Parathyroid adenoma (tissue), 2 donors: ENCODE data around the gene SLC16A9.
"Not testable (repeated sequence)": the region's sequence is repeated elsewhere in the genome, so short reads cannot be mapped to it uniquely, and the experiment has no call there.

Experiments used
- H2AFZ ChIP-seq: fragments of 300-600 bp; sonication (generic); one replicate; pipeline ENCODE4 v1.7.0; 2017; ENCODE audit warnings: antibody characterized with exemption, mild to moderate bottlenecking
- H3K27ac ChIP-seq: fragments of 300-600 bp; sonication (generic); one replicate; pipeline ENCODE4 v1.7.0; 2017
- H3K27me3 ChIP-seq: fragments of 300-600 bp; sonication (generic); one replicate; pipeline ENCODE4 v1.7.0; 2017; ENCODE audit warnings: low read length; ENCODE audit not compliant: control insufficient read depth, insufficient read depth
- H3K36me3 ChIP-seq: fragments of 300-600 bp; sonication (generic); one replicate; pipeline ENCODE4 v1.7.0; 2017; ENCODE audit warnings: low read length; ENCODE audit not compliant: control insufficient read depth, insufficient read depth
- H3K4me1 ChIP-seq: fragments of 300-600 bp; sonication (generic); one replicate; pipeline ENCODE4 v1.7.0; 2017; ENCODE audit warnings: control low read depth
- H3K4me2 ChIP-seq: fragments of 300-600 bp; sonication (generic); one replicate; pipeline ENCODE4 v1.7.0; 2017; ENCODE audit warnings: low read length
- H3K4me3 ChIP-seq: fragments of 300-600 bp; sonication (generic); one replicate; pipeline ENCODE4 v1.7.0; 2017; ENCODE audit warnings: low read depth, low read length
- H3K79me2 ChIP-seq: fragments of 300-600 bp; sonication (generic); one replicate; pipeline ENCODE4 v1.7.0; 2017; ENCODE audit warnings: control low read depth
- H3K9ac ChIP-seq: fragments of 300-600 bp; sonication (generic); one replicate; pipeline ENCODE4 v1.7.0; 2017; ENCODE audit warnings: mild to moderate bottlenecking
- H3K9me3 ChIP-seq: fragments of 300-600 bp; sonication (generic); one replicate; pipeline ENCODE4 v1.7.0; 2017; ENCODE audit warnings: low read length; ENCODE audit not compliant: control insufficient read depth
- TF ChIP-seq, protein P1 (sequence below): fragments of 300-600 bp; sonication (generic); IDR thresholded peaks from one replicate; pipeline ENCODE4 v1.7.0; 2017; ENCODE audit warnings: antibody characterized with exemption, mild to moderate bottlenecking
- donor health status: primary hyperparathyroidism.

Gene SLC16A9

DNA sequence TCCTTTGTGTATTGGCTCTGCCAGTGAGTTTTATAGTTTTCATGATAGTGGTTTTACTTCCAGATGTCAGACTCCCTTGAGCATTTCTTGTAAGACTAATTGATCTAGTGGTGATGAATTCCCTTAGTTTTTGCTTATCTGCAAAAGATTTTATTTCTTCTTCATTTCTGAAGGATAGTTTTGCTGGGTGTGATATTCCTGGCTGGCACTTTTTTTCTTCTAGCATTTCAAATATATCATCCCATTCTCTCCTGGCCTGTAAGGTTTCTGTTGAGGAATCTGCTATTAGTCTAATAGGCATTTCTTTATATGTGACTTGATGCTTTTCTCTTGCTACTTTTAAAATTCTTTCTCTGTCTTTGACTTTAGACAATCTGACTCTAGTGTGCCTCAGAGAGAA, 64.8 kb downstream of the SLC16A9 start:
- Histone ChIP-seq H3K27me3 (no peaks in the 10 kb centered on the region), H3K4me1 (no peaks in the 10 kb centered on the region), H3K9me3 (no peaks in the 10 kb centered on the region), H3K36me3 (no peaks in the 10 kb centered on the region), H3K4me2 (no peak overlapping the region), H3K9ac (no peak overlapping the region), H3K79me2 (no peaks in the 10 kb centered on the region), H3K27ac (no peak overlapping the region), H3K4me3 (no peak overlapping the region), H2AFZ (no peak overlapping the region)
- TF ChIP-seq, protein P1, sequence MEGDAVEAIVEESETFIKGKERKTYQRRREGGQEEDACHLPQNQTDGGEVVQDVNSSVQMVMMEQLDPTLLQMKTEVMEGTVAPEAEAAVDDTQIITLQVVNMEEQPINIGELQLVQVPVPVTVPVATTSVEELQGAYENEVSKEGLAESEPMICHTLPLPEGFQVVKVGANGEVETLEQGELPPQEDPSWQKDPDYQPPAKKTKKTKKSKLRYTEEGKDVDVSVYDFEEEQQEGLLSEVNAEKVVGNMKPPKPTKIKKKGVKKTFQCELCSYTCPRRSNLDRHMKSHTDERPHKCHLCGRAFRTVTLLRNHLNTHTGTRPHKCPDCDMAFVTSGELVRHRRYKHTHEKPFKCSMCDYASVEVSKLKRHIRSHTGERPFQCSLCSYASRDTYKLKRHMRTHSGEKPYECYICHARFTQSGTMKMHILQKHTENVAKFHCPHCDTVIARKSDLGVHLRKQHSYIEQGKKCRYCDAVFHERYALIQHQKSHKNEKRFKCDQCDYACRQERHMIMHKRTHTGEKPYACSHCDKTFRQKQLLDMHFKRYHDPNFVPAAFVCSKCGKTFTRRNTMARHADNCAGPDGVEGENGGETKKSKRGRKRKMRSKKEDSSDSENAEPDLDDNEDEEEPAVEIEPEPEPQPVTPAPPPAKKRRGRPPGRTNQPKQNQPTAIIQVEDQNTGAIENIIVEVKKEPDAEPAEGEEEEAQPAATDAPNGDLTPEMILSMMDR: no peak

DNA sequence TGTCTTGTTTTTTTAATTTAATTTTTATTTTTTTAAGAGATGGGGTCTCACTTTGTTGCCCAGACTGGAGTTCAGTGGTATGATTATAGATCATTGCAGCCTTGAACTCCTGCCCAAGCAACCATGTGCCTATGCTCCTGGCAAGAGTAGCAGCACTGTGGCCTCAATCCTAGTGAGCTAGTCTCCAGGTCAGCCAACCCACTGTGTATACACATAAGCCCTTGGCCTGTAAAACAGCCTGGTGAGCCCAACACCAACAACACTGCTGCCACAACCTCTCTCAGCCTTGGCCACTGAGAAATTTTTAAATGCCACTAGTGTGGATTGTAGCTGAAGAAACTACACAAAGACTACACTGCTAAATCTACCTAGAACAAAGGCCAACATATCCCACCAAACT, 68.0 kb downstream of the SLC16A9 start:
- H3K9me3 ChIP-seq, H3K4me1 ChIP-seq, H3K4me3 ChIP-seq, H3K27ac ChIP-seq, H3K36me3 ChIP-seq, H3K4me2 ChIP-seq, H2AFZ ChIP-seq, H3K9ac ChIP-seq, H3K27me3 ChIP-seq, H3K79me2 ChIP-seq: not testable (repeated sequence)

DNA sequence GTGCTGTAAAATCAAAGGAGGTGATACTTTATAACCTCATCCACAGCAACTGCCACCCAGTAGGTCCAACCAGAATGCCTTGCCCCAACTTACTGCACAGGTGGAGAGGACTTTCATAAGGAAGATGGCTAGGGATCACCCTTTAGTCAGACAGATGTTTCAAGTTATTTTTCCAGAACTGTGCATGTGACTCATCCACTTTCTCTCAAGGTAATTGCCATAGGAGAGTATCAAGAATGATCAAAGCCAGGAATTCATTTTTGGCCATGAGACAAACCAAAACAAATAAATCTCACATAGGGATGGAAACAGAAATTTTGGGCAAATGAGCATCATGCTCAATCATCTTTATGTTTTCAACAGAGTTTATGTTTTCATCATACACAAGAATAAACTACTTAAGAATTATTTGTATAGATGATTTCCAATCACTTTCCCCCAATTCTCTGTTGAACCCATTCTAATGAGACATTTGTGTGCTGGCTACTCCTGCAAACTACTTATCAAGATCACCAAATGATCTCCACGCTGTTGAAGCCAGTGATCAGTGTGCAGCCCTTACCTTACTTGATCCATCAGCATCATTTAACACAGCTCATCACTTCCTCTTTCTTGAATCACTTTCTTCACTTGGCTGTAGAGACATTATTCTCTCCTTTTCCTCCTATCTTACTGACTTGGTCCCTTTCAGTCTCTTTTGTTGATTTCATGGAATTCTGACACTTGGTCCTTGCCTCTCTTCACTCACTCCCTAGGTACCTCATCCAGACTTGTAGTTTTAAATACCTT, 74.0 kb downstream of the SLC16A9 start:
- TF ChIP-seq, protein P1: no peak
- Histone ChIP-seq H3K36me3 (no peaks in the 10 kb centered on the region), H3K27me3 (no peaks in the 10 kb centered on the region), H3K4me1 (no peaks in the 10 kb centered on the region), H3K27ac (no peak overlapping the region), H3K4me2 (no peak overlapping the region), H3K4me3 (no peak overlapping the region), H2AFZ (no peak overlapping the region), H3K79me2 (no peaks in the 10 kb centered on the region), H3K9ac (no peak overlapping the region), H3K9me3 (no peaks in the 10 kb centered on the region)

DNA sequence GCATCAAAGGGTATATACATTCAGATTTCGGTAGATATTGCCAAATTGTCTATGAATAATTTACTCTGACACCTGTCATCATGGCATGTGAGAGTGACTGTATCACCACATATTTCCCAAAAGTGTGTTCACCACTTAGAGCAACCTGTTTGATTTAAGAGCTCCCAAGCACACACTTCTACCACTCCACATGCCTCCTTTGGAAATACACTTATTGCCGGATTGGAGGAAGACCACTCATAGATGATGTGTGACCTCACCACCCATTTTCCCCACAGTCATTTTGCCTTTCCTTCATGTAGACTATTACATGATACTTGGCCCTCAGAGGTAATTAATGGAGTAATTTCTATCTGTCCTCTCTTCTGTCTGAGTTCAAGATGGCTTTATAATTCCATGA, 75.5 kb downstream of the SLC16A9 start:
- H3K79me2 ChIP-seq: no peaks in the 10 kb centered on the region

DNA sequence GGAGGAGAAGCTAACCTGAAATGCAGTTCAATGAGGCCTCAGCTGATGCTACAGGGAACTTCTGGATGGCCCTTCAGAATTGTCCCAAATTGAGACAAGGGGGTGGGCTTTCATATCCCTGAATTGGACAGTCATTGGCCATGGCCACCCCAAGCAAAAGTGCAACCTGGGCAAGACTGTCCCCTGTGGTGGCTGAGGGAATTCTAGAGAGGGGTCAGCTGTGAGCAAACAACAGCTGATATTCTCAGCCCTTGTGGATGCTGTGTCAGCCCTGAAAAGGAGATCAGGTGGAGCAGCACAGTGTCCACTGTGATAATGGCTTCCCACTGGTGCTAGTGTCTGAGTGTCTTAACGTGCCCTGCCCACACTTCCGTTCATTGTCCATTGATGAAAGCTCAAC, 76.6 kb downstream of the SLC16A9 start:
- H3K4me3 ChIP-seq: no peak overlapping the region
- no peak overlapping the region for H2AFZ ChIP-seq
- H3K4me2 ChIP-seq: no peak overlapping the region
- H3K9ac ChIP-seq: no peak overlapping the region
- H3K27ac ChIP-seq: no peak overlapping the region
- no peaks in the 10 kb centered on the region for H3K4me1 ChIP-seq
- H3K79me2 ChIP-seq: no peaks in the 10 kb centered on the region
- H3K27me3 ChIP-seq: no peaks in the 10 kb centered on the region
- TF ChIP-seq, protein P1: no peak
- no peaks in the 10 kb centered on the region for H3K9me3 ChIP-seq
- no peaks in the 10 kb centered on the region for H3K36me3 ChIP-seq

More for the DNA sequence above, 75.5 kb downstream of the SLC16A9 start:
- no peak overlapping the region for H3K4me3 ChIP-seq
- no peak overlapping the region for H3K9ac ChIP-seq
- no peak overlapping the region for H3K4me2 ChIP-seq
- H3K4me1 ChIP-seq: no peaks in the 10 kb centered on the region
- TF ChIP-seq, protein P1: no peak
- H2AFZ ChIP-seq: no peak overlapping the region
- H3K27ac ChIP-seq: no peak overlapping the region
- H3K9me3 ChIP-seq: no peaks in the 10 kb centered on the region
- no peaks in the 10 kb centered on the region for H3K36me3 ChIP-seq
- no peaks in the 10 kb centered on the region for H3K27me3 ChIP-seq
